Measurements from ENCODE around the gene ERICH2. TPM values are rescaled to one million over a fixed set of nuclear protein-coding genes. Genes with fewer than 3 reads are reported as not detected.

The ERICH2 gene
- total and polyA plus RNA-seq, 2 of the 13 experiments (the other 11 are each of a cell fraction or from before 2014, with no cell fraction given) = not detected

DNA sequence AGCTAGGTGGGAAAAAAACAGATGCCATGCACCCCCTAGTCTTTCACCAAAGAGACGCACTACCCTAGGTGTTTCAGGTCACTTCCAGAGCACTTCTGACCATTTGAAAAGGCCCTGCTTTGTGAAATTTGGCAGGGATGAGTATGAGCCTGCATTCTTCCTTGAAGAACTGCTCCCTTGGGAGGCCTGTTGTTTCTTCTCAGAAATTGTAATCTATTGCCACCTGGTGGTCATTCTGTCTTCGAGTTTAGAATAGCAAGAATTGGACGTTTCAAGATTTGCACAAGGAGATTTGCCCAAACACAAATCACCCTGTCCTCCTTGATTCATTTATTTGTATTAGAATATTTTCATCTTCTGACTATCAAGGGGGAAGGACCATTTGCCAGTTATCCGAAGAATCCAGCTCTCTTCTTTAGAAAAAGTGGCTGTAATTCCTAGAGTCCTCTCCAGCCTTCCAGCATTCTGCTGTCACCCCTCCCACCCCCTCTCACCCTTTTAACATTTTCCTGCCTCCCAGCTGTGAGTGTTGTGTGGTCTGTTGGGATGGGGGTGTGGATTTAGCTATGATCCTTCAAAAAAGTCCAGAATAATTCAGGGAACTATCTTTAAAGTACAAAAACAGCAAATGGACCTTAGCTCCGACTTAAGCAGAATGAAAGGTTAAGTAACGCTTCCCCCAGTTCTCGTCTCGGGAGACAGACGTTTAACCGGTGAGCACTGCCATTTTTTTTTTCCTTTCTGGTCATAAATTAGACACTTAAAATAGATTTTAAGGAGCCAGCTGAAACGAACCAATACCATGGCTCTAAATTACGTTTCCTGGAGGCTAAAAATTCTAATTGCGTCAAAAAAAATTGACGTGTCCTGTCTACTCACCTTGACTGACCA lies 42.8 kb downstream of the ERICH2 start (continued):
- TF ChIP-seq, protein P1, sequence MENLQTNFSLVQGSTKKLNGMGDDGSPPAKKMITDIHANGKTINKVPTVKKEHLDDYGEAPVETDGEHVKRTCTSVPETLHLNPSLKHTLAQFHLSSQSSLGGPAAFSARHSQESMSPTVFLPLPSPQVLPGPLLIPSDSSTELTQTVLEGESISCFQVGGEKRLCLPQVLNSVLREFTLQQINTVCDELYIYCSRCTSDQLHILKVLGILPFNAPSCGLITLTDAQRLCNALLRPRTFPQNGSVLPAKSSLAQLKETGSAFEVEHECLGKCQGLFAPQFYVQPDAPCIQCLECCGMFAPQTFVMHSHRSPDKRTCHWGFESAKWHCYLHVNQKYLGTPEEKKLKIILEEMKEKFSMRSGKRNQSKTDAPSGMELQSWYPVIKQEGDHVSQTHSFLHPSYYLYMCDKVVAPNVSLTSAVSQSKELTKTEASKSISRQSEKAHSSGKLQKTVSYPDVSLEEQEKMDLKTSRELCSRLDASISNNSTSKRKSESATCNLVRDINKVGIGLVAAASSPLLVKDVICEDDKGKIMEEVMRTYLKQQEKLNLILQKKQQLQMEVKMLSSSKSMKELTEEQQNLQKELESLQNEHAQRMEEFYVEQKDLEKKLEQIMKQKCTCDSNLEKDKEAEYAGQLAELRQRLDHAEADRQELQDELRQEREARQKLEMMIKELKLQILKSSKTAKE (CRISPR knock-in tag; IDR thresholded peaks at IDR 0.05; ENCODE audit: borderline replicate concordance) = no peak
- TF ChIP-seq AHDC1 (CRISPR knock-in tag; IDR thresholded peaks at IDR 0.05; ENCODE audit: borderline replicate concordance) = no peak
- TF ChIP-seq SMAD9 (CRISPR knock-in tag; IDR thresholded peaks at IDR 0.05) = no peak
- peak; percentile 76 for TF ChIP-seq MIER2 (CRISPR knock-in tag; IDR thresholded peaks at IDR 0.05)
- TF ChIP-seq, protein P2, sequence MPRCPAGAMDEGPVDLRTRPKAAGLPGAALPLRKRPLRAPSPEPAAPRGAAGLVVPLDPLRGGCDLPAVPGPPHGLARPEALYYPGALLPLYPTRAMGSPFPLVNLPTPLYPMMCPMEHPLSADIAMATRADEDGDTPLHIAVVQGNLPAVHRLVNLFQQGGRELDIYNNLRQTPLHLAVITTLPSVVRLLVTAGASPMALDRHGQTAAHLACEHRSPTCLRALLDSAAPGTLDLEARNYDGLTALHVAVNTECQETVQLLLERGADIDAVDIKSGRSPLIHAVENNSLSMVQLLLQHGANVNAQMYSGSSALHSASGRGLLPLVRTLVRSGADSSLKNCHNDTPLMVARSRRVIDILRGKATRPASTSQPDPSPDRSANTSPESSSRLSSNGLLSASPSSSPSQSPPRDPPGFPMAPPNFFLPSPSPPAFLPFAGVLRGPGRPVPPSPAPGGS (CRISPR knock-in tag; IDR thresholded peaks at IDR 0.05) = no peak
- no peak for TF ChIP-seq NFE2 (CRISPR knock-in tag; IDR thresholded peaks at IDR 0.05)
- TF ChIP-seq, protein P3, sequence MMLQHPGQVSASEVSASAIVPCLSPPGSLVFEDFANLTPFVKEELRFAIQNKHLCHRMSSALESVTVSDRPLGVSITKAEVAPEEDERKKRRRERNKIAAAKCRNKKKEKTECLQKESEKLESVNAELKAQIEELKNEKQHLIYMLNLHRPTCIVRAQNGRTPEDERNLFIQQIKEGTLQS (CRISPR knock-in tag; IDR thresholded peaks at IDR 0.05) = no peak
- 0 out of 2 replicates have a peak, but pooled peaks have one; percentile 28 for TF ChIP-seq MED1 (CRISPR knock-in tag; IDR thresholded peaks at IDR 0.05)
- peak; percentile 89 for TF ChIP-seq RAD21 (CRISPR knock-in tag; IDR thresholded peaks at IDR 0.05)
